Fibroblast of pulmonary artery (primary cell): ENCODE data around the gene DLGAP4.
"Not testable (repeated sequence)": the region's sequence is repeated elsewhere in the genome, so short reads cannot be mapped to it uniquely, and the experiment has no call there.

ENCODE experiments used
- DNase-seq: peaks from one replicate; pipeline ENCODE4 v3.0.0-alpha.2; 2010; ENCODE audit warnings: low read depth
- H3K4me3 ChIP-seq: replicated peaks from 2 replicates; pipeline ENCODE4 v1.5.1; 2011; ENCODE audit warnings: low read depth, mild to moderate bottlenecking, control low read depth, low read length, moderate library complexity
- CTCF ChIP-seq: IDR thresholded peaks from 2 replicates; pipeline ENCODE4 v1.5.1; 2011; ENCODE audit warnings: mild to moderate bottlenecking, control low read depth, low read length, inconsistent platforms; ENCODE audit errors: missing control alignments

Gene DLGAP4

GRCh38 chr20:36563374-36563773, 257.2 kb downstream of the DLGAP4 start:
- TF ChIP-seq CTCF, result no peak
- H3K4me3 ChIP-seq, result no peak overlapping the region
- DNase-seq, result no peak

GRCh38 chr20:36564078-36564725, 258.1 kb downstream of the DLGAP4 start:
- DNase-seq, H3K4me3 ChIP-seq: not testable (repeated sequence)

GRCh38 chr20:36564726-36565121, 258.6 kb downstream of the DLGAP4 start:
- not testable (repeated sequence) for DNase-seq

GRCh38 chr20:36565520-36565919, 259.4 kb downstream of the DLGAP4 start:
- no peak for TF ChIP-seq CTCF
- no peak overlapping the region for H3K4me3 ChIP-seq
- DNase-seq, result no peak

More at GRCh38 chr20:36564726-36565121, 258.6 kb downstream of the DLGAP4 start:
- H3K4me3 ChIP-seq, result not testable (repeated sequence)

GRCh38 chr20:36569847-36570429, 263.8 kb downstream of the DLGAP4 start:
- no peak overlapping the region for H3K4me3 ChIP-seq
- peak; percentile 66 for DNase-seq
- TF ChIP-seq CTCF, result peak; percentile 2

GRCh38 chr20:36571564-36572504, 265.7 kb downstream of the DLGAP4 start:
- no peak overlapping the region for H3K4me3 ChIP-seq
- TF ChIP-seq CTCF, result no peak
- DNase-seq, result no peak

- DNase-seq, result no peak
- H3K4me3 ChIP-seq, result peak overlapping the region; percentile 35
These were observed 266.6 kb downstream of the DLGAP4 start for GRCh38 chr20:36572701-36573102.

More at GRCh38 chr20:36572701-36573102, 266.6 kb downstream of the DLGAP4 start:
- TF ChIP-seq CTCF, result no peak
